ENCODE measurements around the gene ARFGEF2.

GRCh38 chr20:48908656-48909319 is 12.7 kb upstream of the ARFGEF2 start:
- TF ChIP-seq, protein P1, sequence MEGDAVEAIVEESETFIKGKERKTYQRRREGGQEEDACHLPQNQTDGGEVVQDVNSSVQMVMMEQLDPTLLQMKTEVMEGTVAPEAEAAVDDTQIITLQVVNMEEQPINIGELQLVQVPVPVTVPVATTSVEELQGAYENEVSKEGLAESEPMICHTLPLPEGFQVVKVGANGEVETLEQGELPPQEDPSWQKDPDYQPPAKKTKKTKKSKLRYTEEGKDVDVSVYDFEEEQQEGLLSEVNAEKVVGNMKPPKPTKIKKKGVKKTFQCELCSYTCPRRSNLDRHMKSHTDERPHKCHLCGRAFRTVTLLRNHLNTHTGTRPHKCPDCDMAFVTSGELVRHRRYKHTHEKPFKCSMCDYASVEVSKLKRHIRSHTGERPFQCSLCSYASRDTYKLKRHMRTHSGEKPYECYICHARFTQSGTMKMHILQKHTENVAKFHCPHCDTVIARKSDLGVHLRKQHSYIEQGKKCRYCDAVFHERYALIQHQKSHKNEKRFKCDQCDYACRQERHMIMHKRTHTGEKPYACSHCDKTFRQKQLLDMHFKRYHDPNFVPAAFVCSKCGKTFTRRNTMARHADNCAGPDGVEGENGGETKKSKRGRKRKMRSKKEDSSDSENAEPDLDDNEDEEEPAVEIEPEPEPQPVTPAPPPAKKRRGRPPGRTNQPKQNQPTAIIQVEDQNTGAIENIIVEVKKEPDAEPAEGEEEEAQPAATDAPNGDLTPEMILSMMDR (IDR thresholded peaks at IDR 0.05 in 2 of 3, conservative IDR thresholded peaks at IDR 0.05 in 1 of 3; ENCODE audit: borderline replicate concordance in 1 of 3, insufficient read depth in 1 of 3, low read depth in 2 of 3, low read length in 2 of 3), result no peak
- TF ChIP-seq POLR2A (IDR thresholded peaks at IDR 0.05; ENCODE audit: borderline replicate concordance, extremely low read depth, insufficient read depth, insufficient read length), result no peak
- TF ChIP-seq CEBPB (IDR thresholded peaks at IDR 0.05; ENCODE audit: low read depth), result no peak
- TF ChIP-seq JUND (IDR thresholded peaks at IDR 0.05), result no peak
